Measurements from ENCODE around the gene C11orf42. TPM values are rescaled to one million over a fixed set of nuclear protein-coding genes. Genes with fewer than 3 reads are reported as not detected.

The C11orf42 gene, protein sequence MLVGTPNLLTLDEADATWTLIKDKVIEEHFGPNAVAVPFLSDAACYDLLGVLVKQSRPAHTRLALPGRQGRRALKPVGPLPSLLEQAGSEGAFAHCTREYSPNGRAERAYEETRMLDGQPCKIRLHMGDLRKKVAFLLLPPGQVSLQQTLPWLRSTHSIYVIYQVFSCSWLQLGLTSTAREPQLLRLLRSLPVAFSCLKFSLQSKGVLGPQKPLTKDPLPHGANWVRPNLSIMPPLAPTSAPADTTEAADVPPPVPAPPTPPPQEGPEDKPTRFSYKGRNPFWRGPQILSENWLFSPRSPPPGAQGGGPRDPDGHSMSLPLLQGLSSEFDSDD
- total RNA-seq: not detected in 2 replicates

GRCh38 chr11:6205366-6205765, at the start of gene C11orf42:
Gene C11orf42, plus strand, starts transcription at chr11:6205557. Its CDS starts 59 bp downstream, at chr11:6205616.

GRCh38 chr11:6170226-6170625, 35.1 kb upstream of the C11orf42 start, which contains the start of gene OR52B2:
Gene OR52B2, minus strand, starts transcription at chr11:6170326. Its CDS starts 0 bp downstream, at chr11:6170326.

DNA sequence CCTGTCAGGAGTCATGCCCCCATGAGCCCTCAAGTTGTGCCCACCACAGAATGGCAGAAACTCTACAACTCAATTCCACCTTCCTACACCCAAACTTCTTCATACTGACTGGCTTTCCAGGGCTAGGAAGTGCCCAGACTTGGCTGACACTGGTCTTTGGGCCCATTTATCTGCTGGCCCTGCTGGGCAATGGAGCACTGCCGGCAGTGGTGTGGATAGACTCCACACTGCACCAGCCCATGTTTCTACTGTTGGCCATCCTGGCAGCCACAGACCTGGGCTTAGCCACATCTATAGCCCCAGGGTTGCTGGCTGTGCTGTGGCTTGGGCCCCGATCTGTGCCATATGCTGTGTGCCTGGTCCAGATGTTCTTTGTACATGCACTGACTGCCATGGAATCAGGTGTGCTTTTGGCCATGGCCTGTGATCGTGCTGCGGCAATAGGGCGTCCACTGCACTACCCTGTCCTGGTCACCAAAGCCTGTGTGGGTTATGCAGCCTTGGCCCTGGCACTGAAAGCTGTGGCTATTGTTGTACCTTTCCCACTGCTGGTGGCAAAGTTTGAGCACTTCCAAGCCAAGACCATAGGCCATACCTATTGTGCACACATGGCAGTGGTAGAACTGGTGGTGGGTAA, 6.1 kb upstream of the C11orf42 start, which contains the start of gene OR52W1:
Gene OR52W1 (plus strand): TSS at position 51 of the 637 bp plus-strand sequence. CDS start 0 bp downstream, at position 51.

DNA sequence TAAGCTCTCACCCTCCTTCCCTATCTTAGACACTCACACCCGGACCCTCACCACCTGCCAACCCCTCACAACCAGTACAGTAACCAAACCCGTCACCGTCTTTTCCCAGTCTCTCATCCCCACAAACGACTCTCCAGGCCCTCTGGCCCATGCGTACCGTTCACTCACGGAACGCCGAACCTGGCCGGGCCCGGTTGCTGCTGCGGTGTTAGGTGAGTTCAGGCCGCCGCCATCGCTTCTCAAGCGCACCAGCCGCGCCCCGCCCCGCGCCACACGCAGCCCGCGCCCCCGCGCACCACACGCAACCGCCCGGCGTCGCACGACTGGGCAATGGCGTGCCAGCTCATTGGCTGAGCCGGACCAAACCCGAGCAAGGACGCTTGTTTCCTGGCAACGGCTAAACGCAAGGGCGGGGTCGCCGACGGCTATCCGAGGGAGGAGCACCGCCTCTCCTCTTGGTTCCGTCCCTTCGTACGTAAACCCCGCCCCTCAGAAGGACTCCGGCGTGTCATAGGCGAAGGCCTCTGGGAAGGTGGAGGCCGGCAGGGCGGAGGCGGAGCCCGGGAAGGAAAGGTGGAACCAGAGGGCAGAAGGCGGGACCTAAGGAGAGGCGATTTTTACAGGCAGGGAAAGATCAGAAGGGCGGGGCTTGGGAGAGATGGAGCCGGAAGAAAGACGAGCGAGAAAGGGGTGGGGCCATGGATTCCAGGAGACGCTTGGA, 29.2 kb downstream of the C11orf42 start, which contains the start of gene FHIP1B:
Gene FHIP1B (minus strand): TSS at position 250 of the 721 bp plus-strand sequence. CDS start 10,120 bp downstream, outside the sequence.

GRCh38 chr11:6238902-6239301, 33.5 kb downstream of the C11orf42 start, which contains the start of gene CNGA4:
Gene CNGA4, plus strand, starts transcription at chr11:6239089. Its CDS starts 118 bp downstream, at chr11:6239207.

Other genes starting within 250 kb of the C11orf42 start
- gene OR56A5, start 237.1 kb upstream of the C11orf42 start, total RNA-seq: not detected in 2 replicates
- not detected in 2 replicates for gene OR52L1, start 218.6 kb upstream of the C11orf42 start, total RNA-seq
- not detected in 2 replicates for gene OR56A4, start 198.6 kb upstream of the C11orf42 start, total RNA-seq
- gene OR56A1, start 174.8 kb upstream of the C11orf42 start, total RNA-seq: not detected in 2 replicates
- gene OR56B4, start 97.9 kb upstream of the C11orf42 start, total RNA-seq: not detected in 2 replicates
- not detected in 2 replicates for gene OR52B2, start 35.2 kb upstream of the C11orf42 start, total RNA-seq
- not detected in 2 replicates for gene OR52W1, start 6.3 kb upstream of the C11orf42 start, total RNA-seq
- gene FHIP1B, start 29.1 kb downstream of the C11orf42 start, total RNA-seq: 11.1 and 11.3 TPM in 2 replicates
- gene CNGA4, start 33.5 kb downstream of the C11orf42 start, total RNA-seq: not detected in 2 replicates
- gene CCKBR, start 54.3 kb downstream of the C11orf42 start, total RNA-seq: not detected in 2 replicates
- gene CAVIN3, start 114.9 kb downstream of the C11orf42 start, total RNA-seq: 582 and 692 TPM in 2 replicates
- 49.5 and 55.6 TPM in 2 replicates for gene SMPD1, start 184.9 kb downstream of the C11orf42 start, total RNA-seq
- gene APBB1, start 213.5 kb downstream of the C11orf42 start, total RNA-seq: 34.8 and 38.8 TPM in 2 replicates
- gene HPX, start 235.4 kb downstream of the C11orf42 start, total RNA-seq: 0.27 TPM in 1 of 2 replicates, not detected in the other